ENCODE measurements around the gene KCNQ1. TPM values are rescaled to one million over a fixed set of nuclear protein-coding genes. Genes with fewer than 3 reads are reported as not detected.

KCNQ1 gene
- total RNA-seq, 4 donors from 2014 or later: 3.2 to 12.7 (median 5.5) TPM

- TF ChIP-seq, protein P1, sequence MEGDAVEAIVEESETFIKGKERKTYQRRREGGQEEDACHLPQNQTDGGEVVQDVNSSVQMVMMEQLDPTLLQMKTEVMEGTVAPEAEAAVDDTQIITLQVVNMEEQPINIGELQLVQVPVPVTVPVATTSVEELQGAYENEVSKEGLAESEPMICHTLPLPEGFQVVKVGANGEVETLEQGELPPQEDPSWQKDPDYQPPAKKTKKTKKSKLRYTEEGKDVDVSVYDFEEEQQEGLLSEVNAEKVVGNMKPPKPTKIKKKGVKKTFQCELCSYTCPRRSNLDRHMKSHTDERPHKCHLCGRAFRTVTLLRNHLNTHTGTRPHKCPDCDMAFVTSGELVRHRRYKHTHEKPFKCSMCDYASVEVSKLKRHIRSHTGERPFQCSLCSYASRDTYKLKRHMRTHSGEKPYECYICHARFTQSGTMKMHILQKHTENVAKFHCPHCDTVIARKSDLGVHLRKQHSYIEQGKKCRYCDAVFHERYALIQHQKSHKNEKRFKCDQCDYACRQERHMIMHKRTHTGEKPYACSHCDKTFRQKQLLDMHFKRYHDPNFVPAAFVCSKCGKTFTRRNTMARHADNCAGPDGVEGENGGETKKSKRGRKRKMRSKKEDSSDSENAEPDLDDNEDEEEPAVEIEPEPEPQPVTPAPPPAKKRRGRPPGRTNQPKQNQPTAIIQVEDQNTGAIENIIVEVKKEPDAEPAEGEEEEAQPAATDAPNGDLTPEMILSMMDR (IDR thresholded peaks at IDR 0.05; ENCODE audit: low read depth): no peak
These were observed 319.2 kb downstream of the KCNQ1 start for GRCh38 chr11:2763984-2764383.

DNA sequence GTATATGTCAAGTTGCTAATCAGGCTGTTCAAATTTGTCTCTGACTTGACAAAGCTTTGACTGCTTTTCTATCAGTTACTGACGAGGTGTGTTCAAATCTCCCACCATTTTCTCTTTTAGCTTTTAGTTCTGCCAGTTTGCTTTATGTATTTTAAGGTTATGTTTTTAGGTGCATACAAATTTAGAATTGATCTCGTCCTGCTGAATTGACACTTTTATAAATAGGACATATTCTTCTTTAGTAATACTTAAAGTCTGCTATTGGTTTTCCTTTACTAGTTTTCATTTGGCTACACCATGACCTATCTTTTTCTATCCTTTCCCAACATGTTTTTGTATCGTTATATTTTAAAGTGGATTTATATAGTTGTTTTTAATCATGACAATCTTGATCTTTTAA, 320.7 kb downstream of the KCNQ1 start:
- TF ChIP-seq, protein P1 (IDR thresholded peaks at IDR 0.05; ENCODE audit: low read depth): no peak

GRCh38 chr11:2766166-2766565, 321.4 kb downstream of the KCNQ1 start:
- TF ChIP-seq, protein P1 (IDR thresholded peaks at IDR 0.05; ENCODE audit: low read depth): no peak

- TF ChIP-seq, protein P1 (IDR thresholded peaks at IDR 0.05; ENCODE audit: low read depth): no peak
These were observed 322.3 kb downstream of the KCNQ1 start for GRCh38 chr11:2767071-2767470.

- TF ChIP-seq, protein P1 (IDR thresholded peaks at IDR 0.05; ENCODE audit: low read depth): no peak
These were observed 323.0 kb downstream of the KCNQ1 start for GRCh38 chr11:2767801-2768200.

DNA sequence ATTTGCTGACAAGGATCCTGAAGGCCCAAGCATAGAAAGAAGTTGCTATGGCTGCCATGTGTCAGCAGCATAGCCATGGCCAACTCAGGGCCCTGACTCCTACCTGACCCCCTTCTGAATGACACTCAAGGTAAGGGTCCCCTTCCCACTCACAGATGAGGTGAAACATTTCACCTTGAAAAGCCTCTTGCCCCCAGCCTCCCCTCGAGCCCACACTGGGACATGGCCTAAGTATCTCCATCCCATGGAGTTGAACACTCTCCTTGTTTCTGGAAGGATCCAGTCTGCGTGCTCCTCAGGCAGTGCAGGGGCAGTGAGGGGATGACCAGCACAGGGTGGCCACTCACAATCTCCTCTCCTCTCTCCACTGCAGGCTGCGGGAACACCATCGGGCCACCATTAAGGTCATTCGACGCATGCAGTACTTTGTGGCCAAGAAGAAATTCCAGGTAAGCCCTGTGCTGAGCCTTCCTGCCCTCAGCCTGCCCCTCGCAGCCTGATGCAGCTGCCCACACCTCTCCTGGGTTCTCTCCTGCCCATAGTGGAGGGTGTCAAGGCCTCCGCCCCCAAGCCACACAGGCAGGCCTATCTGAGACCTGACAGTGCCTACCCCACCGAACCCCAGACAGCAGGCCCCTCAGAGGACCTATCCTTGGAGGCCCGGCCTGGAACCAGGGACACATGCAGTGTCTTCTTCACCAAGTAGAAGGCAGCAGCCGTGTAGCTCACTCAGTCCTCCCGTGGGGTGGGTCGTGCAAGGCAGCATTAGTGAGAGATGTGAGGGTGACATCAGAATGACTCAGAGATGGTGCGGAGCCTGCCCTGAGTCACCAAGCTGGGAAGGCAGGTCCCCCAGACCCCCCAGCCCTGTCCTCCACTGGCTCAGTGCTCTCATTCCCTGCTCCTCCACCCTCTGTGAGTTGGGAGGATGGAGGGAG, 323.9 kb downstream of the KCNQ1 start:
- TF ChIP-seq, protein P1 (IDR thresholded peaks at IDR 0.05; ENCODE audit: low read depth): no peak

GRCh38 chr11:2769409-2770095, 324.7 kb downstream of the KCNQ1 start:
- TF ChIP-seq, protein P1 (IDR thresholded peaks at IDR 0.05; ENCODE audit: low read depth): no peak
